ENCODE results near the gene FOXJ1.

FOXJ1 gene

GRCh38 chr17:76154292-76154691, 13.2 kb upstream of the FOXJ1 start:
- no peak overlapping the region for H2AFZ ChIP-seq (ENCODE audit: low read depth, low read length)
- H3K27me3 ChIP-seq (ENCODE audit: low read depth, low read length): peaks cover 7% of the 10 kb centered on the region; the same call in 1 of the 2 replicates
- no peaks in the 10 kb centered on the region for H3K36me3 ChIP-seq (replicated peaks; ENCODE audit: low read depth, low read length)
- H3K4me3 ChIP-seq (ENCODE audit: low read length): no peak overlapping the region
- no peak overlapping the region for H3K9ac ChIP-seq (ENCODE audit: low read length)
- no peaks in the 10 kb centered on the region for H3K9me3 ChIP-seq (ENCODE audit: insufficient read depth, low read length)
- H3K4me1 ChIP-seq (ENCODE audit: low read length): peaks cover 11% of the 10 kb centered on the region
- no peak overlapping the region for H3K27ac ChIP-seq (ENCODE audit: low read length)
- TF ChIP-seq, protein P1, sequence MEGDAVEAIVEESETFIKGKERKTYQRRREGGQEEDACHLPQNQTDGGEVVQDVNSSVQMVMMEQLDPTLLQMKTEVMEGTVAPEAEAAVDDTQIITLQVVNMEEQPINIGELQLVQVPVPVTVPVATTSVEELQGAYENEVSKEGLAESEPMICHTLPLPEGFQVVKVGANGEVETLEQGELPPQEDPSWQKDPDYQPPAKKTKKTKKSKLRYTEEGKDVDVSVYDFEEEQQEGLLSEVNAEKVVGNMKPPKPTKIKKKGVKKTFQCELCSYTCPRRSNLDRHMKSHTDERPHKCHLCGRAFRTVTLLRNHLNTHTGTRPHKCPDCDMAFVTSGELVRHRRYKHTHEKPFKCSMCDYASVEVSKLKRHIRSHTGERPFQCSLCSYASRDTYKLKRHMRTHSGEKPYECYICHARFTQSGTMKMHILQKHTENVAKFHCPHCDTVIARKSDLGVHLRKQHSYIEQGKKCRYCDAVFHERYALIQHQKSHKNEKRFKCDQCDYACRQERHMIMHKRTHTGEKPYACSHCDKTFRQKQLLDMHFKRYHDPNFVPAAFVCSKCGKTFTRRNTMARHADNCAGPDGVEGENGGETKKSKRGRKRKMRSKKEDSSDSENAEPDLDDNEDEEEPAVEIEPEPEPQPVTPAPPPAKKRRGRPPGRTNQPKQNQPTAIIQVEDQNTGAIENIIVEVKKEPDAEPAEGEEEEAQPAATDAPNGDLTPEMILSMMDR (IDR thresholded peaks at IDR 0.05; ENCODE audit: low read depth, low read length): no peak
- TF ChIP-seq EZH2phosphoT487 (IDR thresholded peaks at IDR 0.05; ENCODE audit: low read depth): no peak
- no peak overlapping the region for H3K4me2 ChIP-seq (ENCODE audit: low read length)
- no peaks in the 10 kb centered on the region for H3K79me2 ChIP-seq (ENCODE audit: low read length)
- H4K20me1 ChIP-seq (ENCODE audit: insufficient read depth, low read length): no peaks in the 10 kb centered on the region

GRCh38 chr17:76153640-76154039, 12.6 kb upstream of the FOXJ1 start:
- TF ChIP-seq, protein P1 (IDR thresholded peaks at IDR 0.05; ENCODE audit: low read depth, low read length): no peak
- no peak for TF ChIP-seq EZH2phosphoT487 (IDR thresholded peaks at IDR 0.05; ENCODE audit: low read depth)
- no peak overlapping the region for H3K27ac ChIP-seq (ENCODE audit: low read length)
- H3K79me2 ChIP-seq (ENCODE audit: low read length): no peaks in the 10 kb centered on the region
- no peak overlapping the region for H2AFZ ChIP-seq (ENCODE audit: low read depth, low read length)
- H3K27me3 ChIP-seq (ENCODE audit: low read depth, low read length): peaks cover 7% of the 10 kb centered on the region; the same call in 1 of the 2 replicates
- no peaks in the 10 kb centered on the region for H3K36me3 ChIP-seq (replicated peaks; ENCODE audit: low read depth, low read length)
- no peak overlapping the region for H3K4me3 ChIP-seq (ENCODE audit: low read length)
- no peaks in the 10 kb centered on the region for H4K20me1 ChIP-seq (ENCODE audit: insufficient read depth, low read length)
- H3K9me3 ChIP-seq (ENCODE audit: insufficient read depth, low read length): no peaks in the 10 kb centered on the region
- H3K9ac ChIP-seq (ENCODE audit: low read length): no peak overlapping the region
- H3K4me1 ChIP-seq (ENCODE audit: low read length): peaks cover 11% of the 10 kb centered on the region
- H3K4me2 ChIP-seq (ENCODE audit: low read length): no peak overlapping the region

DNA sequence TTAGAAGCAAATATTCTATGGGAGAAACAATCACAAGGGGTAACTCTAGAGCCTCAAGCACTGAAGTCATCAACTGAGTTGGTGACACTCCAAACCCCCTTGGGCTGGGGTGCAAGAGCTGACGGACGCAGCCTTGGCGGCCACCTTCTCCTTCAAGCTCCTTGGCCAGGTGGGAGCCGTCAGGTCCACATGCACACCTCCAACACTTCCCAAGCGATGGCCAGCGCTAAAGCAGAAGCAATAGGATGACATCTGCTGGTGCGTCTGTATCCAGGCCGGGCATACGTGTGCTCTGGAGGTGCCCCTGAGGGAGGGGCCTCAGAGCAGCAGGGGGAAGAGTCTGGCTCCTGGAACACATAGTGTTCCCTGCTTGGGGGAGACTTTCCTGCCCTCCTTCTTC, 12.2 kb upstream of the FOXJ1 start:
- no peak overlapping the region for H3K4me3 ChIP-seq (ENCODE audit: low read length)
- no peaks in the 10 kb centered on the region for H3K79me2 ChIP-seq (ENCODE audit: low read length)
- H2AFZ ChIP-seq (ENCODE audit: low read depth, low read length): no peak overlapping the region
- peaks cover 7% of the 10 kb centered on the region; the same call in 1 of the 2 replicates for H3K27me3 ChIP-seq (ENCODE audit: low read depth, low read length)
- peaks cover 11% of the 10 kb centered on the region for H3K4me1 ChIP-seq (ENCODE audit: low read length)
- H3K4me2 ChIP-seq (ENCODE audit: low read length): no peak overlapping the region
- no peaks in the 10 kb centered on the region for H3K9me3 ChIP-seq (ENCODE audit: insufficient read depth, low read length)
- no peak overlapping the region for H3K27ac ChIP-seq (ENCODE audit: low read length)
- no peaks in the 10 kb centered on the region for H4K20me1 ChIP-seq (ENCODE audit: insufficient read depth, low read length)
- no peaks in the 10 kb centered on the region for H3K36me3 ChIP-seq (replicated peaks; ENCODE audit: low read depth, low read length)
- H3K9ac ChIP-seq (ENCODE audit: low read length): no peak overlapping the region
- TF ChIP-seq EZH2phosphoT487 (IDR thresholded peaks at IDR 0.05; ENCODE audit: low read depth): no peak
- TF ChIP-seq, protein P1 (IDR thresholded peaks at IDR 0.05; ENCODE audit: low read depth, low read length): no peak

DNA sequence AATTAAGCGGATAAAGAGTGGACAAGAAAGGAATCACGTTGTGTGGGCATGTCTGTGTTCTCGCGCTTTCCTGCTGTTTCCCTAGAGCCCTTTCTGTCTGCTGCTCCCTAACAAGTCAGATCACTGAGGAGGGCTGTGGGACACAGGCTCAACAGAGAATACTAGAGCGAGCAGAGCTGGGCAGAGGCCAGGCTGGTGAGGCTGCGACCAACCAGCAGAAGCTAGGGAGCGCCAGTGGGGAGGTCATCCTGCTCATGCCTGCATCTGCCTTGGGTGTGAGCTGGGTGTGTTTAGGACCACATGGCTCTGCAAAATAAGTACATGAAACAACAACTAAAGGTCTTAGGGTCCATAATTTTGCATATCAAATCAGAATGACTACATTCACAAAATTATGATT, 11.5 kb upstream of the FOXJ1 start:
- H3K36me3 ChIP-seq (replicated peaks; ENCODE audit: low read depth, low read length): no peaks in the 10 kb centered on the region
- H4K20me1 ChIP-seq (ENCODE audit: insufficient read depth, low read length): no peaks in the 10 kb centered on the region
- TF ChIP-seq, protein P1 (IDR thresholded peaks at IDR 0.05; ENCODE audit: low read depth, low read length): no peak
- no peak for TF ChIP-seq EZH2phosphoT487 (IDR thresholded peaks at IDR 0.05; ENCODE audit: low read depth)
- no peaks in the 10 kb centered on the region for H3K9me3 ChIP-seq (ENCODE audit: insufficient read depth, low read length)
- H2AFZ ChIP-seq (ENCODE audit: low read depth, low read length): no peak overlapping the region
- no peak overlapping the region for H3K27ac ChIP-seq (ENCODE audit: low read length)
- no peak overlapping the region for H3K9ac ChIP-seq (ENCODE audit: low read length)
- H3K79me2 ChIP-seq (ENCODE audit: low read length): no peaks in the 10 kb centered on the region
- no peak overlapping the region for H3K4me2 ChIP-seq (ENCODE audit: low read length)
- H3K4me1 ChIP-seq (ENCODE audit: low read length): peaks cover 11% of the 10 kb centered on the region
- no peak overlapping the region for H3K4me3 ChIP-seq (ENCODE audit: low read length)
- peaks cover 7% of the 10 kb centered on the region; the same call in 1 of the 2 replicates for H3K27me3 ChIP-seq (ENCODE audit: low read depth, low read length)
